ENCODE data around the gene GPR15LG.

- no peak for TF ChIP-seq POLR2A (IDR thresholded peaks at IDR 0.05)
- no peak for TF ChIP-seq CTCF (IDR thresholded peaks at IDR 0.05)
These were observed 1.8 kb downstream of the GPR15LG start for GRCh38 chr10:84175436-84175835.
